Measurements from ENCODE around the gene NCMAP.
A peak's percentile ranks its signal among the peaks of the same experiment; 100 is the strongest.

The NCMAP gene

GRCh38 chr1:24575905-24576587 is 20.2 kb downstream of the NCMAP start:
- DNase-seq = no peak

GRCh38 chr1:24578846-24579245 is 23.0 kb downstream of the NCMAP start:
- no peak for DNase-seq

- DNase-seq = no peak
These were observed 24.9 kb downstream of the NCMAP start for GRCh38 chr1:24580756-24581155.

GRCh38 chr1:24584171-24584647 is 28.3 kb downstream of the NCMAP start:
- no peak for DNase-seq

- peak; percentile 19 for DNase-seq
These were observed 30.2 kb downstream of the NCMAP start for GRCh38 chr1:24586119-24586518.

GRCh38 chr1:24586970-24587820 is 31.3 kb downstream of the NCMAP start:
- peak; percentile 79 for DNase-seq

GRCh38 chr1:24588573-24588972 is 32.7 kb downstream of the NCMAP start:
- no peak for DNase-seq

- no peak for DNase-seq
These were observed 33.3 kb downstream of the NCMAP start for GRCh38 chr1:24589200-24589599.

- no peak for DNase-seq
These were observed 35.9 kb downstream of the NCMAP start for GRCh38 chr1:24591781-24592180.

- DNase-seq = no peak
These were observed 38.4 kb downstream of the NCMAP start for GRCh38 chr1:24594328-24594598.

- DNase-seq = no peak
These were observed 40.6 kb downstream of the NCMAP start for GRCh38 chr1:24596401-24596880.

- no peak for DNase-seq
These were observed 43.4 kb downstream of the NCMAP start for GRCh38 chr1:24599265-24599664.

- no peak for DNase-seq
These were observed 44.7 kb downstream of the NCMAP start for GRCh38 chr1:24600551-24600950.

GRCh38 chr1:24605534-24606295 is 49.8 kb downstream of the NCMAP start:
- no peak for DNase-seq

- DNase-seq = no peak
These were observed 50.4 kb downstream of the NCMAP start for GRCh38 chr1:24606296-24606605.

GRCh38 chr1:24606621-24607020 is 50.7 kb downstream of the NCMAP start:
- no peak for DNase-seq

GRCh38 chr1:24609949-24610517 is 54.1 kb downstream of the NCMAP start:
- DNase-seq = no peak

GRCh38 chr1:24619376-24619775 is 63.5 kb downstream of the NCMAP start:
- no peak for DNase-seq

- no peak for DNase-seq
These were observed 64.8 kb downstream of the NCMAP start for GRCh38 chr1:24620678-24621077.

- DNase-seq = no peak
These were observed 65.2 kb downstream of the NCMAP start for GRCh38 chr1:24621121-24621520.

- DNase-seq = no peak
These were observed 66.3 kb downstream of the NCMAP start for GRCh38 chr1:24622218-24622617.

GRCh38 chr1:24632832-24633175 is 76.9 kb downstream of the NCMAP start:
- no peak for DNase-seq

- DNase-seq = peak; percentile 79
These were observed 79.4 kb downstream of the NCMAP start for GRCh38 chr1:24635195-24635843.
